OCI-LY1 (cell line): ENCODE results near the gene SCIN.
"Not testable (repeated sequence)": the region's sequence is repeated elsewhere in the genome, so short reads cannot be mapped to it uniquely, and the experiment has no call there.

ENCODE experiments used
- H2AFZ ChIP-seq: fragments of 200-600 bp; sonication (generic), shearing (Covaris generic); 2 replicates; pipeline ENCODE4 v1.6.0; 2014; ENCODE audit warnings: antibody characterized with exemption, mild to moderate bottlenecking, low read length
- H3F3A ChIP-seq: fragments of 200-600 bp; sonication (generic), shearing (Covaris generic); 2 replicates; pipeline ENCODE4 v1.6.0; 2014; ENCODE audit warnings: mild to moderate bottlenecking, antibody characterized with exemption, low read length, moderate library complexity; ENCODE audit not compliant: insufficient read depth
- H3K27ac ChIP-seq: fragments of 200-600 bp; sonication (generic); 2 replicates; pipeline ENCODE4 v1.5.1; 2014; ENCODE audit warnings: low read length, mixed run types, mild to moderate bottlenecking, low read depth; ENCODE audit not compliant: poor library complexity, severe bottlenecking
- H3K27me3 ChIP-seq: fragments of 200-600 bp; sonication (generic); 2 replicates; pipeline ENCODE4 v1.6.0; 2014; ENCODE audit warnings: antibody characterized with exemption, mild to moderate bottlenecking, low read length, moderate library complexity; ENCODE audit not compliant: insufficient read depth
- H3K36me3 ChIP-seq: fragments of 200-600 bp; sonication (generic); 2 replicates; pipeline ENCODE4 v1.6.1; 2014; ENCODE audit warnings: mild to moderate bottlenecking, antibody characterized with exemption, low read length, moderate library complexity, mixed read lengths; ENCODE audit not compliant: insufficient read depth
- H3K4me1 ChIP-seq: fragments of 200-600 bp; sonication (generic); 2 replicates; pipeline ENCODE4 v1.5.1; 2014; ENCODE audit warnings: mild to moderate bottlenecking, low read length, moderate library complexity; ENCODE audit not compliant: insufficient read depth, severe bottlenecking
- H3K4me2 ChIP-seq: fragments of 200-600 bp; sonication (generic), shearing (Covaris generic); 2 replicates; pipeline ENCODE4 v1.6.1; 2014; ENCODE audit warnings: low read length
- H3K4me3 ChIP-seq: fragments of 200-600 bp; sonication (generic); 2 replicates; pipeline ENCODE4 v1.5.1; 2014; ENCODE audit warnings: low read length, low read depth, mild to moderate bottlenecking, mixed read lengths; ENCODE audit not compliant: poor library complexity, severe bottlenecking
- H3K79me2 ChIP-seq: fragments of 200-600 bp; shearing (Covaris generic); 2 replicates; pipeline ENCODE4 v1.6.1; 2016; ENCODE audit warnings: mixed run types, low read length, mixed read lengths; ENCODE audit not compliant: insufficient read depth
- H3K9ac ChIP-seq: fragments of 200-600 bp; sonication (generic), shearing (Covaris generic); 2 replicates; pipeline ENCODE4 v1.6.1; 2014; ENCODE audit warnings: mild to moderate bottlenecking, low read length, mixed read lengths
- H3K9me2 ChIP-seq: fragments of 200-600 bp; sonication (generic), shearing (Covaris generic); 2 replicates; pipeline ENCODE4 v1.6.1; 2014; ENCODE audit warnings: low read depth, mild to moderate bottlenecking, low read length, mixed read lengths
- H3K9me3 ChIP-seq: fragments of 200-600 bp; shearing (Covaris generic); 2 replicates; pipeline ENCODE4 v1.6.1; 2014; ENCODE audit warnings: low read length, mixed read lengths
- H4K20me1 ChIP-seq: fragments of 200-600 bp; sonication (generic), shearing (Covaris generic); 2 replicates; pipeline ENCODE4 v1.6.0; 2016; ENCODE audit warnings: mild to moderate bottlenecking, low read length; ENCODE audit not compliant: insufficient read depth
- CTCF ChIP-seq: fragments of 200-600 bp; sonication (generic), shearing (Covaris generic); IDR thresholded peaks from 2 replicates; pipeline ENCODE4 v1.5.1; 2017; ENCODE audit warnings: mild to moderate bottlenecking, antibody characterized with exemption, low read length, moderate library complexity, mixed read lengths
- EZH2 ChIP-seq: fragments of 200-600 bp; sonication (generic), shearing (Covaris generic); IDR thresholded peaks from 2 replicates; pipeline ENCODE4 v1.8.0; 2017; ENCODE audit warnings: borderline replicate concordance, mixed run types, mild to moderate bottlenecking, antibody characterized with exemption, low read length, moderate library complexity, mixed read lengths

Gene SCIN

GRCh38 chr7:12661581-12661980 is 91.1 kb downstream of the SCIN start:
- Histone ChIP-seq H3K9ac (no peak overlapping the region), H3K79me2 (no peaks in the 10 kb centered on the region), H3K4me1 (no peaks in the 10 kb centered on the region), H3K27ac (no peak overlapping the region), H2AFZ (no peak overlapping the region), H3K9me3 (no peaks in the 10 kb centered on the region), H4K20me1 (no peaks in the 10 kb centered on the region), H3F3A (no peaks in the 10 kb centered on the region), H3K4me2 (no peak overlapping the region), H3K36me3 (no peaks in the 10 kb centered on the region), H3K9me2 (no peaks in the 10 kb centered on the region), H3K4me3 (no peak overlapping the region), H3K27me3 (no peaks in the 10 kb centered on the region)
- TF ChIP-seq EZH2 = no peak
- TF ChIP-seq CTCF = no peak

- H3K27ac ChIP-seq = no peak overlapping the region
- no peak overlapping the region for H3K9ac ChIP-seq
- H4K20me1 ChIP-seq = no peaks in the 10 kb centered on the region
- TF ChIP-seq EZH2 (no peak), CTCF (no peak)
- H3K9me3 ChIP-seq = no peaks in the 10 kb centered on the region
- H3K9me2 ChIP-seq = no peaks in the 10 kb centered on the region
- no peaks in the 10 kb centered on the region for H3F3A ChIP-seq
- no peak overlapping the region for H3K4me3 ChIP-seq
- H3K36me3 ChIP-seq = no peaks in the 10 kb centered on the region
- H2AFZ ChIP-seq = no peak overlapping the region
- no peaks in the 10 kb centered on the region for H3K27me3 ChIP-seq
- no peaks in the 10 kb centered on the region for H3K79me2 ChIP-seq
- H3K4me2 ChIP-seq = no peak overlapping the region
- no peaks in the 10 kb centered on the region for H3K4me1 ChIP-seq
Measured at GRCh38 chr7:12670000-12670729, 99.6 kb downstream of the SCIN start.

GRCh38 chr7:12670743-12671520 is 100.4 kb downstream of the SCIN start:
- H3K27ac ChIP-seq = no peak overlapping the region
- no peaks in the 10 kb centered on the region for H3K79me2 ChIP-seq
- H3K36me3 ChIP-seq = no peaks in the 10 kb centered on the region
- no peak overlapping the region for H3K4me3 ChIP-seq
- TF ChIP-seq EZH2 (no peak), CTCF (no peak)
- H3K4me2 ChIP-seq = no peak overlapping the region
- no peaks in the 10 kb centered on the region for H3K4me1 ChIP-seq
- no peaks in the 10 kb centered on the region for H4K20me1 ChIP-seq
- no peak overlapping the region for H2AFZ ChIP-seq
- no peaks in the 10 kb centered on the region for H3K9me3 ChIP-seq
- no peaks in the 10 kb centered on the region for H3K27me3 ChIP-seq
- H3K9ac ChIP-seq = no peak overlapping the region
- H3F3A ChIP-seq = no peaks in the 10 kb centered on the region
- no peaks in the 10 kb centered on the region for H3K9me2 ChIP-seq

DNA sequence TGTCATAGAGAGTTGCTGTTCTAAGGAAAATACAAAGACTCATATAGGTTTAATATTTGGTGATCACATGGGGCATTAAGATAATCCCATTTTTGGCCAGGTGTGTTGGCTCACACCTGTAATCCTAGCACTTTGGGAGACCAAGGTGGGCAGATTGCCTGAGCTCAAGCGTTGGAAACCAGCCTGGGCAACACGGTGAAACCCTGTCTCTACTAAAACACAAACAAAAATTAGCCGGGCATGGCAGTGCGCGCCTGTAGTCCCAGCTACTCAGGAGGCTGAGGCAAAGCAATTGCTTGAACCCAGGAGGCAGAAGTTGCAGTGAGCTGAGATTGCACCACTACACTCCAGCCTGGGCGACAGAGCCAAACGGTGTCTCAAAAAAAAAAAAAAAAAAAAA is 102.9 kb downstream of the SCIN start:
- H3K9me3 ChIP-seq, H2AFZ ChIP-seq, H3K4me2 ChIP-seq, H3K4me3 ChIP-seq, H3K4me1 ChIP-seq, H3K9me2 ChIP-seq, H4K20me1 ChIP-seq, H3K79me2 ChIP-seq, H3K9ac ChIP-seq, H3F3A ChIP-seq, H3K36me3 ChIP-seq, H3K27ac ChIP-seq, H3K27me3 ChIP-seq: not testable (repeated sequence)
